Measurements from ENCODE around the gene ZNF618. TPM values are rescaled to one million over a fixed set of nuclear protein-coding genes. Genes with fewer than 3 reads are reported as not detected.

Gene ZNF618
- total RNA-seq, 1 donor from 2014 or later: 51.5 TPM

DNA sequence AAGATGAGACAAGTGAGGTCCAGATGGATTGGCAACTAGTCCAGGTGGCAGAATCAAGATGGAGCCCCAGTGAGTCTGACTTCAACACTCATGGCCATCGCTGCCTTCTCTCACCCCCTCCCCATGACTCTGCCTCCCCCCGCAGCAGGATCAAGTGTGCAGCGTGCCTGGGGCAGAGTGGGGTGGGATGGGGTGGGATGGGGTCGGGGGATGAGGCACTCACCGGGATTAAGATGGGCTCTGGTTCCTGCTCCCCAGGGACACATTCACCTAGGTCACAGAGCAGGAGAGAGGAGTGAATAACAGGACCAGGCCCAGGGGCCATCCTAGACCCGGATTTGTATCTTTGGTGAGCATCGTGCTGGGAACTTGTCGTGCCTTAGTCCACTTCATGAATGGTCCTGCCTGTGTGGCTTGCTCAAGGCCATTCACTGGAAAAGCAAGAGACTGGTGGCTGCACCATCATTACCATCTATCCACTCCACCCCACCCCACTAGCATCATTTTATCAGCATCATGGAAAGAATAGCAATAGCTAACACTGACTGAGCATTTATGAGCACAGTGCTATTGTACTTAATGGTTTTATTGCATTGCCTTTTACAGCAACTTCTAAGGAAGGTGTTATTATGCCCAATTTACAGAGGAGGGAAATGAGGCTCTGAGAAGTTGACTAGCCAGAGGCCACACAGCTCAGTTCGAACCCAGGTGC lies 193.5 kb downstream of the ZNF618 start:
- Mint-ChIP-seq H3K4me1 (ENCODE audit: unreplicated experiment) (no peaks in the 10 kb centered on the region), H3K4me3 (no peak overlapping the region), H3K36me3 (no peaks in the 10 kb centered on the region), H3K9me3 (no peaks in the 10 kb centered on the region), H3K27me3 (peaks cover 9% of the 10 kb centered on the region), H3K27ac (no peak overlapping the region)
- no peak for DNase-seq (ENCODE audit: extremely low spot score, unreplicated experiment)
- TF ChIP-seq, protein P1, sequence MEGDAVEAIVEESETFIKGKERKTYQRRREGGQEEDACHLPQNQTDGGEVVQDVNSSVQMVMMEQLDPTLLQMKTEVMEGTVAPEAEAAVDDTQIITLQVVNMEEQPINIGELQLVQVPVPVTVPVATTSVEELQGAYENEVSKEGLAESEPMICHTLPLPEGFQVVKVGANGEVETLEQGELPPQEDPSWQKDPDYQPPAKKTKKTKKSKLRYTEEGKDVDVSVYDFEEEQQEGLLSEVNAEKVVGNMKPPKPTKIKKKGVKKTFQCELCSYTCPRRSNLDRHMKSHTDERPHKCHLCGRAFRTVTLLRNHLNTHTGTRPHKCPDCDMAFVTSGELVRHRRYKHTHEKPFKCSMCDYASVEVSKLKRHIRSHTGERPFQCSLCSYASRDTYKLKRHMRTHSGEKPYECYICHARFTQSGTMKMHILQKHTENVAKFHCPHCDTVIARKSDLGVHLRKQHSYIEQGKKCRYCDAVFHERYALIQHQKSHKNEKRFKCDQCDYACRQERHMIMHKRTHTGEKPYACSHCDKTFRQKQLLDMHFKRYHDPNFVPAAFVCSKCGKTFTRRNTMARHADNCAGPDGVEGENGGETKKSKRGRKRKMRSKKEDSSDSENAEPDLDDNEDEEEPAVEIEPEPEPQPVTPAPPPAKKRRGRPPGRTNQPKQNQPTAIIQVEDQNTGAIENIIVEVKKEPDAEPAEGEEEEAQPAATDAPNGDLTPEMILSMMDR (conservative IDR thresholded peaks at IDR 0.05): no peak

DNA sequence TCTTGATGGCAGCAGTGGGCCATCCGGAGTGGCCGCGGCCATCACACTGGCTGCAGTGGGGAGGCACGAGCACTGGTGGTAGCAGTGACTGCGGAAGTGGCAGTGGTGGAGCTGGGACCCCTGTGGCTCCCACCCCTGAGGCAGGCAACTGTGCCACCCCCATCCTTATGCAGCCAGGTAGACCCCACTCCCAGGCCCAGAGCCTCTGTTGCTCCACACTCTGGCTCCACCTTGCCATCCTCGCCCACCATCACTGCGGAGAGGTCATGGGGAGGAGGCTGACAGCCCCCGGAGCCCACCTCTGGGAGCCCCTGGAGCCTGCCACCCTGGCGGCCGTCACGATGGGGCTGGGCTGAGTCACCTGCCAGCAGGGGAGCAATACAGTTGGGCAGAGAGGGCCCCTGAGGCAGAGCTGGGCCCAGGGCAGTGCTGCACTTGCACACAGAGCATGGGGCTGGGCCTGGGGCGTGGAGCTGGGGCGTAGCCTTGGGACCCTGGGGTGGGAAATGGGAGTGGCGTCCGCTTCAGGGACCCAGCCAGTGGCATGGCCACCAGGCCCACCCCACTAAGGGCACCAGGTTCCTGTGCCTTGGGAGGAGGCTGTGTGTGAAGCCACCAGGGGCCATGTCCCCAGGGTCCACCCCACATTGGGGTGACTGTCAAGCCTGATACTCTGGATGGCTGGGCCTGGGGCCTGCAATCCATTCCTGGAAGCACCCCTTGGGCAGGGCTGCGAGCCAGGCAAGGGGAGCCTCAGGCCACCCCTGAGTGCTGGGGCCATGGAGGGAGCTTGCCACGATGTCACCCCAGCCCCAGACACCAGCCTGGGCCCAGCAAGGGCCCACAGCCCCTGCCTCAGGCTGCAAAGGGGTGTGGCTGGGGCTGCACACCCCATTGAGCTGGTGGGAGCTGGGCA lies 194.3 kb downstream of the ZNF618 start:
- no peaks in the 10 kb centered on the region for H3K9me3 Mint-ChIP-seq
- H3K27me3 Mint-ChIP-seq: peaks cover 16% of the 10 kb centered on the region
- no peak overlapping the region for H3K27ac Mint-ChIP-seq
- TF ChIP-seq, protein P1 (conservative IDR thresholded peaks at IDR 0.05): no peak
- peaks cover 2% of the 10 kb centered on the region for H3K4me1 Mint-ChIP-seq (ENCODE audit: unreplicated experiment)
- H3K4me3 Mint-ChIP-seq: no peak overlapping the region
- DNase-seq (ENCODE audit: extremely low spot score, unreplicated experiment): no peak
- H3K36me3 Mint-ChIP-seq: no peaks in the 10 kb centered on the region

DNA sequence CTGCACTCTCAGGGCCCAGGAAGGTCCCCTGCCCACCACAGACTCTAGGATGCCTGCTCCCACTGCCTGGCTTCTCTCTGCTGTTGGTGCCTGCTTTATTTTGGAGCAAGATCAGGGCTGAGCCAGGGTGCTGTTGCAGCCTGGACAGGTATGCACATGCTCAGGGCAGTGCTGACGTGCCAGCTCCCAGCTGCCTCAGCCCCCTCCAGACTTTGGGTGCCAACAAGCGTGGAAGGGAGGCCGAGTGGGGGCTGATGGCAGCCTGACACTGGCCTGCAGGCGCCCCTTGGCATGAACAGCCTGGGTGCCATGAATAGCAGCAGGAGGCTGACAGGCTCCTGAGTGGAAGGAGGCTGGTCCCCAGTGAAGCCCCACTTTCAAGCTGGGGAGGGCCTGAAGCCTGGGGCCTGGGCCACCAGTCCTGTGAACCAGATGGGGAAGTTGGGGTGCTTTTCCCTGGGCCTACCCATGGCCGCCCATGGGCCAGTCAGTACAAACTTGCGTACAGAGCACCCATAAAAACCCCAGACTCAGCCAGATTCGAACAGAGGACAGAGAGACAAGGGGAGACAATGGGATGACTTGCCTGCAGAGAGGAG lies 195.2 kb downstream of the ZNF618 start:
- H3K27ac Mint-ChIP-seq: no peak overlapping the region
- no peaks in the 10 kb centered on the region for H3K9me3 Mint-ChIP-seq
- DNase-seq (ENCODE audit: extremely low spot score, unreplicated experiment): no peak

DNA sequence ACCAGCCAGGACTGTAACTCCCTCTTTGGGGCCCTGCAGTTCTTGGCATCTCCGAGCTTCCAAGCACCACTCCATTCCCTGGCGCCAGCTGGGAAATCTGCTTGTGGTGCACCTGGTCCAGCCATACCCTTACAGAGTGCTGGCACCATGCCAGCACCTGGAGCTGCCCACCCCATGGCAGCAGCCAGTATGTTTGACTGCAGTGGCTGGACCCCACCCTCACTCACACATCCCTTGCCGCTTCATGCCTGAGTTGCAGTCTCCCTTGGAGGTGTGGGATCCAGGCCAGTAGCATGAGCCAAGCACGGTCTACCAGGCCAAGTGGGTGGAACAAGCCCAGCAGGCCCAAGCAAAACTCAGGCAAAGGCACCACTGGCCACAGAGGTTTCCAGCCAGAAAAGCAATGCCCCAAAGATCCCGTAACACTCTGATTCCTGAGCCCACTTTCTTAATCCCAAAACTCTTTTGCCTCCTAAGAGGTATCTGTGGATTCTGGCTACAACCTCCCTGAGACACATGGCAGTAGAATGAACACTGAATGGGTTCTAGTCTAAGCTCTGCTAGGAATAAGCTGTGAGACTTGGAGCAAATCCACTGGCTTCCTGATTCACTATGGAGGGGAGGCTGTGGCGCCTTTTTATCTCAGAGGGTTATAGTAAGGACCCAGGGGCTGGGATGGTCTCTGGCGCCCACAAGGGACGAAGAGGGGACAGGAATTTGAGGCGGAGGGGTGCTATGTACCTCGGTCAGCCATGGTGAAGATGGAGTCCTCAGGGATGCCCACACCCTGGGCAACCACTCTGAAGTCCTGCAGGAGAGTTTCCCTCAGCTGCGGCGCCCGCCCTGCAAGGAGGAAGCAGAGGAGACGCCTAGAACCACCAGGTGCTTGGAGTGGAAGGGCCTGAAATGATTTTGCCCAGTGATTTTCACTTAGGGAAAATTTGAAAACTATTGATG lies 196.4 kb downstream of the ZNF618 start:
- H3K4me3 Mint-ChIP-seq: no peak overlapping the region
- TF ChIP-seq, protein P1 (conservative IDR thresholded peaks at IDR 0.05): no peak
- no peaks in the 10 kb centered on the region for H3K36me3 Mint-ChIP-seq
- H3K4me1 Mint-ChIP-seq (ENCODE audit: unreplicated experiment): peaks cover 3% of the 10 kb centered on the region
- H3K27me3 Mint-ChIP-seq: peaks cover 25% of the 10 kb centered on the region
- H3K27ac Mint-ChIP-seq: no peak overlapping the region
- no peak for DNase-seq (ENCODE audit: extremely low spot score, unreplicated experiment)
- H3K9me3 Mint-ChIP-seq: no peaks in the 10 kb centered on the region

More for the DNA sequence above, 195.2 kb downstream of the ZNF618 start:
- Mint-ChIP-seq H3K27me3 (peaks cover 22% of the 10 kb centered on the region), H3K4me3 (no peak overlapping the region), H3K36me3 (no peaks in the 10 kb centered on the region), H3K4me1 (ENCODE audit: unreplicated experiment) (peaks cover 3% of the 10 kb centered on the region)
- TF ChIP-seq, protein P1 (conservative IDR thresholded peaks at IDR 0.05): no peak

GRCh38 chr9:114075602-114076001 lies 199.5 kb downstream of the ZNF618 start:
- H3K4me1 Mint-ChIP-seq (ENCODE audit: unreplicated experiment): peaks cover 10% of the 10 kb centered on the region
- H3K9me3 Mint-ChIP-seq: no peaks in the 10 kb centered on the region
- H3K27ac Mint-ChIP-seq: peak overlapping the region; percentile 15
- no peaks in the 10 kb centered on the region for H3K36me3 Mint-ChIP-seq
- peaks cover 25% of the 10 kb centered on the region for H3K27me3 Mint-ChIP-seq
- no peak for DNase-seq (ENCODE audit: extremely low spot score, unreplicated experiment)
- H3K4me3 Mint-ChIP-seq: peak overlapping the region; percentile 37
- TF ChIP-seq, protein P1 (conservative IDR thresholded peaks at IDR 0.05): no peak

Measured in type B pancreatic cell (in vitro differentiated cells).